CD4-positive, CD25-positive, alpha-beta regulatory T cell (primary cell): Measurements from ENCODE around the gene NSMF. TPM values are rescaled to one million over a fixed set of nuclear protein-coding genes. Genes with fewer than 3 reads are reported as not detected.

ENCODE experiments used
- ATAC-seq, 2 donors: fragments of 150-1000 bp; cut with Tn5 transposase; one replicate each; pipeline ENCODE4 v1.10.0; 2021; ENCODE audit warnings: low read depth in 2 of 2, moderate number of reproducible peaks in 2 of 2, moderate library complexity in 1 of 2
- DNase-seq, 3 donors: peaks; one replicate each; pipeline versions ENCODE4 v3.0.0 to v3.0.0-alpha.2; 2012 to 2022; ENCODE audit warnings: mixed read lengths in 1 of 3
- H3K27ac ChIP-seq: one replicate; pipeline ENCODE4 v1.7.0; 2013; ENCODE audit warnings: mild to moderate bottlenecking, low read length; ENCODE audit not compliant: insufficient read depth, poor library complexity, severe bottlenecking
- H3K27me3 ChIP-seq: one replicate; pipeline ENCODE4 v1.7.0; 2013; ENCODE audit warnings: low read length; ENCODE audit not compliant: control insufficient read depth, insufficient read depth
- H3K36me3 ChIP-seq: one replicate; pipeline ENCODE4 v1.7.0; 2013; ENCODE audit warnings: mild to moderate bottlenecking, low read length, moderate library complexity; ENCODE audit not compliant: control insufficient read depth, insufficient read depth
- H3K4me1 ChIP-seq: 2 replicates; pipeline ENCODE4 v1.7.0; 2013; ENCODE audit warnings: mild to moderate bottlenecking, low read length; ENCODE audit not compliant: insufficient read depth, control insufficient read depth, poor library complexity, severe bottlenecking
- H3K4me3 ChIP-seq: one replicate; pipeline ENCODE4 v1.7.0; 2013; ENCODE audit warnings: low read depth, mild to moderate bottlenecking, low read length, moderate library complexity
- H3K9me3 ChIP-seq, 2 experiments: 1 replicate in 1 of 2; 2 replicates in 1 of 2; pipeline ENCODE4 v1.7.0; 2013; ENCODE audit warnings: low read length in 2 of 2, mild to moderate bottlenecking in 1 of 2, moderate library complexity in 1 of 2; ENCODE audit not compliant: control insufficient read depth in 2 of 2
- H3K27ac Mint-ChIP-seq, 3 donors: one replicate each; pipeline ENCODE4 v1.8.0; 2020 to 2022; ENCODE audit warnings: mild to moderate bottlenecking in 3 of 3, mixed read lengths in 3 of 3, moderate library complexity in 2 of 3
- H3K27me3 Mint-ChIP-seq: one replicate; pipeline ENCODE4 v1.8.0; 2022; ENCODE audit warnings: mild to moderate bottlenecking, mixed read lengths
- H3K36me3 Mint-ChIP-seq: one replicate; pipeline ENCODE4 v1.8.0; 2020; ENCODE audit warnings: mixed read lengths
- H3K4me1 Mint-ChIP-seq, 4 donors: one replicate each; pipeline ENCODE4 v1.8.0; 2020 to 2022; ENCODE audit warnings: mixed read lengths in 4 of 4, mild to moderate bottlenecking in 1 of 4
- H3K4me3 Mint-ChIP-seq, 4 donors: one replicate each; pipeline ENCODE4 v1.8.0; 2020 to 2022; ENCODE audit warnings: mild to moderate bottlenecking in 4 of 4, mixed read lengths in 4 of 4, moderate library complexity in 3 of 4
- H3K9me3 Mint-ChIP-seq, 7 donors: one replicate each; pipeline ENCODE4 v1.8.0; 2020 to 2022; ENCODE audit warnings: mixed read lengths in 7 of 7, mild to moderate bottlenecking in 3 of 7, moderate library complexity in 2 of 7
- polyA plus RNA-seq, 4 donors: library from polyadenylated mRNA; unstranded; fragments of 300-500 nt; fragmentation: Illumina TruSeq; gene quantifications; one replicate each; pipeline ENCODE4 v1.2.3, GENCODE V29; 2021
- total RNA-seq: library from RNA; stranded (reverse); gene quantifications from one replicate; pipeline ENCODE4 v1.2.3, GENCODE V29; 2022

Gene NSMF
- total and polyA plus RNA-seq, 5 donors from 2014 or later, result 9.3 to 109 (median 13.8) TPM

DNA sequence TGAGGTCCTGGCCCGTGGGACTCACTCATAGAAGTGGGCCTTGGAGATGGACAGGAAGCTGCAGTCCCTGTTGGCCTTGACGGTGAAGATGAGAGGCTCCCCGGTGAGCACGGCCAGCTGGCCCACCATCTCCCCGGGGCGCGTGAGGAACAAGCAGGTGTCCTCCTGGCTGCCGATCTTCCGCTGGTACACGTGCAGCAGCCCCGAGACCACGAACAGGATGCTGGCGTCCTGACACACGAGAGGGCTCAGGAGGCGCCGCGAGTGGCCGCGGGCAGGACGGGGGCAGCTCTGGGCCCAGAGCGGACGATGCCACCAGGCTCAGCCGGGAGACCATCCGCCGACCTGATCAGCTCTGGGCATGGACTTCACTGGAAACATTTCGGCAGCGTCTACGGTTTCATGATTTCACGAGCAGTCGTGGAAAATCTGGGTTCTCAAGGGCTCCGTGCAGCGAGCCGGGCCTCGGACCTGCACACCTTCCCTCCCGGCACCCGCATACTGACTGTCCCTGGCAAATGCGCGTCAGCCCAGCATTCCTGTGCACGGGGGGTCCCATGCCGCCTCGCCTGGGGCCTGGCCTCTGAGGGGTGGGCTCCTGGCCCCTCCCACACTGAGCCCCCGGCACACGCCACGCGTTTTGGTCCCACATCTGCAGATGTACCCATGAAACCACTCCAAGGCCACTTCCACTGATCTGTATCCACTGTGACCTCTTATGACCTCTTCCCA is 41.7 kb upstream of the NSMF start:
- no peaks in the 10 kb centered on the region for H3K27me3 Mint-ChIP-seq
- H3K4me3 Mint-ChIP-seq, result no peak overlapping the region
- Histone ChIP-seq H3K4me3 (no peak overlapping the region), H3K4me1 (no peaks in the 10 kb centered on the region), H3K9me3 (no peaks in the 10 kb centered on the region), H3K36me3 (no peaks in the 10 kb centered on the region), H3K27me3 (no peaks in the 10 kb centered on the region), H3K27ac (no peak overlapping the region)
- no peak for ATAC-seq
- no peak for DNase-seq
- H3K9me3 Mint-ChIP-seq, result peaks cover 0 to 3% (median 0%) of the 10 kb centered on the region in 7 donors
- H3K4me1 Mint-ChIP-seq, result peaks cover 0 to 5% (median 0%) of the 10 kb centered on the region in 4 donors
- no peaks in the 10 kb centered on the region for H3K36me3 Mint-ChIP-seq
- no peak overlapping the region for H3K27ac Mint-ChIP-seq

- H3K36me3 Mint-ChIP-seq, result no peaks in the 10 kb centered on the region
- no peak overlapping the region for H3K27ac ChIP-seq
- no peak overlapping the region for H3K27ac Mint-ChIP-seq
- ATAC-seq, result no peak
- no peaks in the 10 kb centered on the region for H3K9me3 ChIP-seq
- H3K4me1 Mint-ChIP-seq, result peaks cover 0 to 5% (median 0%) of the 10 kb centered on the region in 4 donors
- H3K36me3 ChIP-seq, result no peaks in the 10 kb centered on the region
- no peak for DNase-seq
- H3K27me3 ChIP-seq, result no peaks in the 10 kb centered on the region
- H3K4me3 Mint-ChIP-seq, result no peak overlapping the region
- no peak overlapping the region for H3K4me3 ChIP-seq
- peaks cover 0 to 3% (median 0%) of the 10 kb centered on the region in 7 donors for H3K9me3 Mint-ChIP-seq
- H3K27me3 Mint-ChIP-seq, result no peaks in the 10 kb centered on the region
- H3K4me1 ChIP-seq, result no peaks in the 10 kb centered on the region
These were observed 40.9 kb upstream of the NSMF start for GRCh38 chr9:137499858-137500661.

- H3K36me3 ChIP-seq, result no peaks in the 10 kb centered on the region
- H3K9me3 ChIP-seq, result no peaks in the 10 kb centered on the region
- Mint-ChIP-seq H3K9me3 (peaks cover 0 to 3% (median 0%) of the 10 kb centered on the region in 7 donors), H3K27me3 (no peaks in the 10 kb centered on the region), H3K27ac (peak overlapping the region in 1 of 3 donors; percentile 18), H3K36me3 (no peaks in the 10 kb centered on the region), H3K4me3 (no peak overlapping the region), H3K4me1 (peaks cover 0 to 6% (median 0%) of the 10 kb centered on the region in 4 donors)
- H3K27me3 ChIP-seq, result no peaks in the 10 kb centered on the region
- DNase-seq (no peak), ATAC-seq (no peak)
- H3K4me3 ChIP-seq, result no peak overlapping the region
- no peaks in the 10 kb centered on the region for H3K4me1 ChIP-seq
- no peak overlapping the region for H3K27ac ChIP-seq
These were observed 40.3 kb upstream of the NSMF start for GRCh38 chr9:137499416-137499815.

- Histone ChIP-seq H3K9me3 (no peaks in the 10 kb centered on the region), H3K27me3 (no peaks in the 10 kb centered on the region), H3K27ac (no peak overlapping the region), H3K36me3 (no peaks in the 10 kb centered on the region), H3K4me3 (no peak overlapping the region), H3K4me1 (no peaks in the 10 kb centered on the region)
- peaks cover 0 to 3% (median 0%) of the 10 kb centered on the region in 7 donors for H3K9me3 Mint-ChIP-seq
- peak overlapping the region in 1 of 3 donors; percentile 18 for H3K27ac Mint-ChIP-seq
- H3K4me3 Mint-ChIP-seq, result no peak overlapping the region
- ATAC-seq (no peak), DNase-seq (no peak)
- peaks cover 0 to 11% (median 0%) of the 10 kb centered on the region in 4 donors for H3K4me1 Mint-ChIP-seq
- no peaks in the 10 kb centered on the region for H3K36me3 Mint-ChIP-seq
- no peaks in the 10 kb centered on the region for H3K27me3 Mint-ChIP-seq
These were observed 39.6 kb upstream of the NSMF start for GRCh38 chr9:137498720-137499150.

DNA sequence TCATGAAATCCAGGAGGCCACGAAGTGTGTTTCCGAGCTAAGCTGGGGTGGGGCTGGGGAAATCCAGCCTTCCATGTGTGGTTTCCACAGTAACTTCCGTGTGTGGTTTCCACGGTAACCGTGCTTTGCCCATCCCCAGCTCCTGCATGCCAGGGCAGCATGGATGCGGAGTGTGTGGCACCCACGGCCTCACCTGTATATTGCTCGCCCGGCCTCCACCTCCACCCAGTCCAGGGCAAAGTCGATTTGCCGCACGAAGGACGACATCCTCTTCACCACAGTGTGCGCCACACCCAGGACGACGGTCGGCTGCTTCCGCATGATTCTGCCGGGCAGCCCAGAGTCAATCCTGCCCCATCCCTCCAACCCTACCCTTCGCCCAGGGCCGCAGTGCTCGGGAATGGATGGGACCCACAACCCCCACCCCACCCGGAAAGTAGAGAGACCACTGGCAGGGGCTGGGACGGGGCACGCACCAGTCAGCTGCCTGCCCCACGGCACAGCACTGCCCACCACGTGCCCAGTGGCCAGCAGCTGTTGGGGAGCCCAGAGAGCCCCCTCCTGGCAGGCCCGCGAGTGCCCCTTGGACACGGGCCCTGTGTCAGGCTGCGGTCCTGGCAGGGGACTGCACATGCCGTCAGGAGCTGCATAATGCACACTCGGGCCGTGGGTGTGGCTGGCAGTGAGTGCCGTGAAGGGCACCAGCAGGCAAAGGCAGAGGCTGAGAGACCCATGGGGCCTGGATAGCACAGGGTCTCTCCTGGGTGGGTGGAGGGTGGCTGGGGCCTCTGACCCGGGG is 39.0 kb upstream of the NSMF start:
- ATAC-seq (no peak), DNase-seq (no peak)
- H3K9me3 Mint-ChIP-seq, result peaks cover 0 to 3% (median 0%) of the 10 kb centered on the region in 7 donors
- H3K4me3 ChIP-seq, result no peak overlapping the region
- H3K4me1 ChIP-seq, result no peaks in the 10 kb centered on the region
- no peak overlapping the region for H3K27ac ChIP-seq
- H3K27me3 ChIP-seq, result no peaks in the 10 kb centered on the region
- peak overlapping the region in 1 of 4 donors; percentile 15 for H3K4me3 Mint-ChIP-seq
- no peaks in the 10 kb centered on the region for H3K36me3 ChIP-seq
- no peaks in the 10 kb centered on the region for H3K9me3 ChIP-seq
- H3K27me3 Mint-ChIP-seq, result no peaks in the 10 kb centered on the region
- no peaks in the 10 kb centered on the region for H3K36me3 Mint-ChIP-seq
- H3K4me1 Mint-ChIP-seq, result peaks cover 0 to 11% (median 0%) of the 10 kb centered on the region in 4 donors
- H3K27ac Mint-ChIP-seq, result no peak overlapping the region

DNA sequence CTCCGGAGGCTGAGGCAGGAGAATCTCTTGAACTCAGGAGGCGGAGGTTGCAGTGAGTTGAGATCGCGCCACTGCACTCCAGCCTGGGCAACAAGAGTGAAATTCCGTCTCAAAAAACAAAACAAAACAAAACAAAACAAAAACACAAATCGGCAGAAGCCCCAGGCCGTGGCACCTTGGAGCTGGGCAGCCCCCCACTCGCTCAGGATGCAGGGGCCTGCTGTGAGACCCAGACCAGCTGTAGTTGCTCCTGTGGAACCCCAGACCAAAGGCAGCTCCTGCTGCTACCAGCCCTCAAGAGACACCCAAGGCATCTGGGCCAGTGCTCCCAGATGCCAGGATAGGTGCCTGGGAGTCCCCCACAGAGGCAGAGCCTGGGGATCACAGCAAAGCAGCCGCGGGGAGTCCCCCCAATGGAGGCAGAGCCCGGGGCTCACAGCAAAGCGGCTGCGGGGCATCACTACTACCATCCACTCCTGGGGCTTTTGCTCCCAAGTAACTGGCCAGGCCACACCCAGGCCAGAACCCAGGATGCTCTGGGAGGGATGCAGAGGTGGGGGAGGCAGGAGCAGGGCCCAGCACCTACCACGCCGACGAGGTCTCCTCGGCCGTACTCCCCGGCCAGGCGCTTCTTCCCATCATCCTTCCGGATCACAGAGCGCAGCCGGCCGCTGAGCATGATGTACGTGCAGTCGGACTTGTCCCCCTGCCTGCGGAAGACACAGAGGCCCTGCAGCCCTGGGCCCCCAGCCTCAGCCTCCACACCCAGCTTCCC is 37.7 kb upstream of the NSMF start:
- no peaks in the 10 kb centered on the region for H3K36me3 Mint-ChIP-seq
- H3K4me1 ChIP-seq, result no peaks in the 10 kb centered on the region
- ATAC-seq, result no peak
- no peak for DNase-seq
- H3K4me3 ChIP-seq, result no peak overlapping the region
- H3K4me3 Mint-ChIP-seq, result no peak overlapping the region
- H3K9me3 ChIP-seq, result no peaks in the 10 kb centered on the region
- no peak overlapping the region for H3K27ac ChIP-seq
- H3K9me3 Mint-ChIP-seq, result peaks cover 0 to under 1% (median 0%) of the 10 kb centered on the region in 7 donors
- no peaks in the 10 kb centered on the region for H3K27me3 Mint-ChIP-seq
- H3K27me3 ChIP-seq, result no peaks in the 10 kb centered on the region
- H3K4me1 Mint-ChIP-seq, result peaks cover 0 to 8% (median 3%) of the 10 kb centered on the region in 4 donors
- no peaks in the 10 kb centered on the region for H3K36me3 ChIP-seq
- no peak overlapping the region for H3K27ac Mint-ChIP-seq
